ENCODE results near the gene RAB3GAP2.
A peak's percentile ranks its signal among the peaks of the same experiment; 100 is the strongest.
"Not testable (repeated sequence)": the region's sequence is repeated elsewhere in the genome, so short reads cannot be mapped to it uniquely, and the experiment has no call there.

RAB3GAP2 gene

GRCh38 chr1:220233927-220234326, 38.3 kb downstream of the RAB3GAP2 start:
- FAIRE-seq, result no peak

- FAIRE-seq, result no peak
Measured at GRCh38 chr1:220229771-220230170, 42.5 kb downstream of the RAB3GAP2 start.

- no peak for FAIRE-seq
Measured at GRCh38 chr1:220227393-220227792, 44.9 kb downstream of the RAB3GAP2 start.

- FAIRE-seq, result no peak
Measured at GRCh38 chr1:220226752-220227151, 45.5 kb downstream of the RAB3GAP2 start.

GRCh38 chr1:220225957-220226356, 46.3 kb downstream of the RAB3GAP2 start:
- no peak for FAIRE-seq

GRCh38 chr1:220224611-220225124, 47.6 kb downstream of the RAB3GAP2 start:
- no peak for FAIRE-seq

GRCh38 chr1:220224033-220224432, 48.2 kb downstream of the RAB3GAP2 start:
- FAIRE-seq, result no peak

- FAIRE-seq, result no peak
Measured at GRCh38 chr1:220222939-220223338, 49.3 kb downstream of the RAB3GAP2 start.

- peak; percentile 39 for FAIRE-seq
Measured at GRCh38 chr1:220221670-220222069, 50.6 kb downstream of the RAB3GAP2 start.

- FAIRE-seq, result no peak
Measured at GRCh38 chr1:220221269-220221668, 51.0 kb downstream of the RAB3GAP2 start.

GRCh38 chr1:220220699-220221040, 51.6 kb downstream of the RAB3GAP2 start:
- not testable (repeated sequence) for FAIRE-seq

- FAIRE-seq, result no peak
Measured at GRCh38 chr1:220219865-220220698, 52.2 kb downstream of the RAB3GAP2 start.

GRCh38 chr1:220219136-220219442, 53.2 kb downstream of the RAB3GAP2 start:
- no peak for FAIRE-seq

- peak; percentile 76 for FAIRE-seq
Measured at GRCh38 chr1:220218397-220219135, 53.7 kb downstream of the RAB3GAP2 start.

- FAIRE-seq, result no peak
Measured at GRCh38 chr1:220217383-220217988, 54.8 kb downstream of the RAB3GAP2 start.

- FAIRE-seq, result no peak
Measured at GRCh38 chr1:220213382-220213983, 58.8 kb downstream of the RAB3GAP2 start.

GRCh38 chr1:220207411-220207810, 64.8 kb downstream of the RAB3GAP2 start:
- no peak for FAIRE-seq

GRCh38 chr1:220204758-220205157, 67.5 kb downstream of the RAB3GAP2 start:
- not testable (repeated sequence) for FAIRE-seq

GRCh38 chr1:220203816-220204215, 68.4 kb downstream of the RAB3GAP2 start:
- FAIRE-seq, result no peak

GRCh38 chr1:220198186-220199005, 73.9 kb downstream of the RAB3GAP2 start:
- FAIRE-seq, result no peak

GRCh38 chr1:220195701-220196100, 76.6 kb downstream of the RAB3GAP2 start:
- no peak for FAIRE-seq

GRCh38 chr1:220189750-220190347, 82.4 kb downstream of the RAB3GAP2 start:
- FAIRE-seq, result peak; percentile 94

Data from endometrium (tissue), 2 donors.